Measurements from ENCODE around the gene SMAP2. TPM values are rescaled to one million over a fixed set of nuclear protein-coding genes. Genes with fewer than 3 reads are reported as not detected.
A peak's percentile ranks its signal among the peaks of the same experiment; 100 is the strongest.

Gene SMAP2
- total and polyA plus RNA-seq, 2 donors, result 55.2 to 251 TPM

DNA sequence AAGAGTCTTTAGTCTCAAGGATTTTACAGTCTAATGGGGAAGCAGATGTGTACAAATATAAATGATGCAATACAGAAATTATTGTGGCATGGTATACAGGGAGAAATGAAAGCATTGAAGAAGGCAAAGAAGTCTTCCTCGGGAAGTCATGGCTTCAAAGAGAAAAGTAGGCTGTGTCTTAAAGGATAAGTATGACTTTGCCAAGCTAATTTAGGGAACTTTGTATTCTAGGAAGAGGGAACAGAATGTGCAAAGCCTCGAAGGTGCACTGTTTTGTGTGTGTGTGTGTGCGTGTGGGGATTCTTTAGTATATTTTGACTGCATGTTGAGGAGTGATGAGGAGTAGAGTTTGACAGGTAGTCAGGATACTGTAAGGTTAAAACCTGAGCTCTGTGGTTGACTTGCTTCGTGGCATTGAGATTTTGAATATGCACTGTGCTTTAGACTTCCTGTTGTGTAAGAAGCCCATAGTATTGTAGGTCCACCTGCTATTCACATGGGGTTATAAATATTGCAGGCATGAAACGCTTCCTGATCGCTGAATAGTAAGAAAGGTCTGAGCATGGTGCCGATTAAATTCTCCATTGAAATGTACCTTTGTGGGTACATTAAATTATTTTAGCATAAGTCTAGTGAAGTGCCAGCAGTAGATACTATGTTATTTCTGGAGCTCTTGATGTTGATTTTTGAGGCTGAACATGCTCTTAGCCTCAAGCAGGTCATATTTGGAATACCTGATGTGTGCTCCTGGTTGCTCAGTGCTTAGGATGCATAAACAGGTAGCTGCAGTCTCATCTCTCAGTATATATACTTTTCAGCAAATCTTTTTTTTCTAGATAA lies 8.0 kb downstream of the SMAP2 start:
- peaks cover 49 to 61% of the 10 kb centered on the region in 2 donors for H3K4me1 ChIP-seq (ENCODE audit: control insufficient read depth in 2 of 2, insufficient read depth in 2 of 2, low read length in 2 of 2)
- peak overlapping the region in 1 of 2 donors; percentile 36 for H3K4me3 ChIP-seq (ENCODE audit: low read length in 2 of 2)
- WGBS, result 18% methylated on average over 7 of the region's 7 CpGs

DNA sequence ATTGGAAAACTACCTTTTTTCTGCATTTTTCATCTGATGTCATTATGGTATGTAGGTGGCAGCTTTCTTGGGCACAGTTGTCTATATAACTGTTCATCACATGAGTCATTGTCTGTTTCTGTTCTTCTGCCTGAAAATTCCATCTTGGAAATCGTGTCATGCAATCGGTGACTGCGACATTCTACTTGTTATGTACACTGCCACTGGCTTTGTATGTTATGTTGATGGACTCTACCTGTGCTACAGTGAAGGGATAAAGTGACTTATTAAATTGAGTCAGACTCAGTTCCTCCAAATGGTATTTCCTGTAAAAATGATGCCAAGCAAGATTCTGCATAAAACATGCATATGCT lies 8.6 kb downstream of the SMAP2 start:
- peaks cover 13 to 17% of the 10 kb centered on the region in 2 donors for H3K36me3 ChIP-seq (ENCODE audit: control insufficient read depth in 2 of 2, insufficient read depth in 2 of 2, low read length in 1 of 2)
- WGBS, result 96% methylated on average over 3 of the region's 3 CpGs
- peak overlapping the region in 1 of 2 donors; percentile 36 for H3K4me3 ChIP-seq (ENCODE audit: low read length in 2 of 2)
- DNase-seq (ENCODE audit: low read depth in 6 of 9, low spot score in 9 of 9), result no peak
- peaks cover 0 to 2% of the 10 kb centered on the region in 2 donors for H3K9me3 ChIP-seq (ENCODE audit: control insufficient read depth in 2 of 2, insufficient read depth in 1 of 2, low read length in 1 of 2)
- H3K27me3 ChIP-seq (ENCODE audit: control insufficient read depth in 2 of 2, insufficient read depth in 1 of 2, low read length in 1 of 2), result no peaks in the 10 kb centered on the region
- peak overlapping the region; percentile 82 to 95 for H3K27ac ChIP-seq (ENCODE audit: low read depth in 1 of 2, low read length in 1 of 2)
- peaks cover 48 to 67% of the 10 kb centered on the region in 2 donors for H3K4me1 ChIP-seq (ENCODE audit: control insufficient read depth in 2 of 2, insufficient read depth in 2 of 2, low read length in 2 of 2)

More for the DNA sequence above, 8.0 kb downstream of the SMAP2 start:
- peak overlapping the region; percentile 82 to 95 for H3K27ac ChIP-seq (ENCODE audit: low read depth in 1 of 2, low read length in 1 of 2)
- H3K27me3 ChIP-seq (ENCODE audit: control insufficient read depth in 2 of 2, insufficient read depth in 1 of 2, low read length in 1 of 2), result no peaks in the 10 kb centered on the region
- peaks cover 13 to 17% of the 10 kb centered on the region in 2 donors for H3K36me3 ChIP-seq (ENCODE audit: control insufficient read depth in 2 of 2, insufficient read depth in 2 of 2, low read length in 1 of 2)
- DNase-seq (ENCODE audit: low read depth in 6 of 9, low spot score in 9 of 9), result peak in 2 of 9 donors; percentile 45 to 81
- peaks cover 0 to 2% of the 10 kb centered on the region in 2 donors for H3K9me3 ChIP-seq (ENCODE audit: control insufficient read depth in 2 of 2, insufficient read depth in 1 of 2, low read length in 1 of 2)

DNA sequence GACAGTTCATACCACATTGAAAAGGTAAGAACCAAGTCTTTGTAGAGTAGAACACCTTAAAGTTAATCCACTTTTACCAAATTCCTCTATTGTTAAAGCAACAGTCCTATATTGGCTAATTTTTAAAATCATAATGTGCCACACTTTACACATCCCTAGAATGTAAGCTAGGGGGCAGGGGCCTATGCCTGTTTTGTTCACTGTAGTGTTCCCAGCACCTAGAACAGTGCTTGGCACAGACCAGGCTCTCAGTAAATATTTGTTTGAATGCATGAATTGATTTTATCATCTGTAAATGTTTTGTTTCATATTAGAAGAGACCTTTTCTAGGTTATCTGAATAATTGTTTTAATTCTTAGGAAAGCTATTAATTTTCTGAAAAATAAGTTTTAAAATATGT lies 9.1 kb downstream of the SMAP2 start:
- Histone ChIP-seq H3K27ac (ENCODE audit: low read depth in 1 of 2, low read length in 1 of 2) (peak overlapping the region; percentile 85 to 95), H3K4me3 (ENCODE audit: low read length in 2 of 2) (peak overlapping the region in 1 of 2 donors; percentile 36), H3K9me3 (ENCODE audit: control insufficient read depth in 2 of 2, insufficient read depth in 1 of 2, low read length in 1 of 2) (peaks cover 0 to 2% of the 10 kb centered on the region in 2 donors), H3K36me3 (ENCODE audit: control insufficient read depth in 2 of 2, insufficient read depth in 2 of 2, low read length in 1 of 2) (peaks cover 13 to 17% of the 10 kb centered on the region in 2 donors), H3K4me1 (ENCODE audit: control insufficient read depth in 2 of 2, insufficient read depth in 2 of 2, low read length in 2 of 2) (peaks cover 49 to 72% of the 10 kb centered on the region in 2 donors), H3K27me3 (ENCODE audit: control insufficient read depth in 2 of 2, insufficient read depth in 1 of 2, low read length in 1 of 2) (no peaks in the 10 kb centered on the region)
- DNase-seq (ENCODE audit: low read depth in 6 of 9, low spot score in 9 of 9), result no peak

DNA sequence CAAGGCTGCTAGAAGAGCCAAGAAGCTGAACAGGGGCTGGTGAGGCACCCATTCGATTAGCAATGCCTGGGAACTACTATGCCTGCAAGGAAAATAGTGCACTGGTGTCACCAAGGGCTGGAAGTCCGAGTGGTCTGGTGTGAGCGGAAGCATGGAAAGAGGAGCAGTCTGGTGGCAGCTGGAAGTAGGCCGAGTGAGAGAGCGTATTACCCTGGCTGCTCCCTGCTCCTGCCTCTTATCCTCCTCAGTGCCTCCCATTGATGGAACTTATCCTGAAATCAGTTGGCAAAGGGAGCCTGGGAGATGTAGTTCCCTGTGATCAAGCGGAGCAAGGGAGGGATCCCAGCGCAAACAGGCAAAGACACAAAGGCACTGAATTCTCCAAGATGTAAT lies 9.6 kb downstream of the SMAP2 start:
- DNase-seq (ENCODE audit: low read depth in 6 of 9, low spot score in 9 of 9), result no peak
- WGBS, result 97% methylated on average over 7 of the region's 7 CpGs

DNA sequence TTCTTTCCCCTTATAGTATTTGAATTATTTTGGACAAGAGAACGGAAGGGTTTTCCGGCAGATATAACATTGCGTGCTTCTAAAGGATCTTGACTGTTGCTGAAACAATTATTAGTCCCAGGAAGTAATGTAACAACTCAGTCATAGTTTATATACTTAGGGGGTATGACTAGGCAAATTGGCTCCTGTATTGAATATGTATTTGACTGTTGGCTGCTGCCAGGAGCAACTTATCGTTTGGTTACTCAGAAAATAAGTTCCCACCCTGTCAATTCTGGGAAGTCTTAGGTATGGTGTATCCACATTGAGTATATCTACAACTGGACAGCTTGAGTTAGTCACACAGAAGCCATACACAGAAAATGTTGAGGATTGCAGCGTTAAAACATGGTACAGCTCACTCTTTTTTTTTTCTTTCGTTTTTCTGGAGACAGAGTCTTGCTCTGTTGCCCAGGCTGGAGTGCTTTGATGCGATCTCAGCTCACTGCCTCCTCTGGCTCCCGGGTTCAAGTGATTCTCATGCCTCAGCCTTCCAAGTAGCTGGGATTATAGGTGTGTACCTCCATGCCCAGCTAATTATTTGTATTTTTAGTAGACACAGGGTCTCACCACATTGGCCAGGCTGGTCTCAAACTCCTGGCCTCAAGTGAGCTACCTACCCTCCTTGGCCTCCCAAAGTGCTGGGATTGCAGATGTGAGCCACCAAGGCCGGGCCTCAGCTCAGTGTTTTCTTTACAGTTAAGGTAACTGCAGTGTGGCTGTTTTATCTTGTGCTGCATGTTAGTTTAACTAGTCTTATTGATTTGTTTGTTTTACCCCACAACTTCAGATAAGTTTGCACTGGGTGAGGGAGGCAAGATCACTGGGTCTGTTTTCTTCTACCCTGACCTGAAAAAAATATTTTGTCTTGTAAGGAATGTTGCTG lies 10.2 kb downstream of the SMAP2 start:
- H3K27ac ChIP-seq (ENCODE audit: low read depth in 1 of 2, low read length in 1 of 2), result peak overlapping the region; percentile 95 to 100
- H3K9me3 ChIP-seq (ENCODE audit: control insufficient read depth in 2 of 2, insufficient read depth in 1 of 2, low read length in 1 of 2), result peaks cover 0 to 2% of the 10 kb centered on the region in 2 donors
- no peaks in the 10 kb centered on the region for H3K27me3 ChIP-seq (ENCODE audit: control insufficient read depth in 2 of 2, insufficient read depth in 1 of 2, low read length in 1 of 2)
- WGBS, result 76% methylated on average over 9 of the region's 9 CpGs
- peaks cover 57 to 84% of the 10 kb centered on the region in 2 donors for H3K4me1 ChIP-seq (ENCODE audit: control insufficient read depth in 2 of 2, insufficient read depth in 2 of 2, low read length in 2 of 2)
- DNase-seq (ENCODE audit: low read depth in 6 of 9, low spot score in 9 of 9), result peak in 1 of 9 donors; percentile 57
- H3K36me3 ChIP-seq (ENCODE audit: control insufficient read depth in 2 of 2, insufficient read depth in 2 of 2, low read length in 1 of 2), result peaks cover 12 to 13% of the 10 kb centered on the region in 2 donors
- H3K4me3 ChIP-seq (ENCODE audit: low read length in 2 of 2), result peak overlapping the region in 1 of 2 donors; percentile 49

More for the DNA sequence above, 9.6 kb downstream of the SMAP2 start:
- H3K27me3 ChIP-seq (ENCODE audit: control insufficient read depth in 2 of 2, insufficient read depth in 1 of 2, low read length in 1 of 2), result no peaks in the 10 kb centered on the region
- H3K9me3 ChIP-seq (ENCODE audit: control insufficient read depth in 2 of 2, insufficient read depth in 1 of 2, low read length in 1 of 2), result peaks cover 0 to 2% of the 10 kb centered on the region in 2 donors
- peak overlapping the region; percentile 85 to 95 for H3K27ac ChIP-seq (ENCODE audit: low read depth in 1 of 2, low read length in 1 of 2)
- peaks cover 54 to 77% of the 10 kb centered on the region in 2 donors for H3K4me1 ChIP-seq (ENCODE audit: control insufficient read depth in 2 of 2, insufficient read depth in 2 of 2, low read length in 2 of 2)
- peak overlapping the region in 1 of 2 donors; percentile 36 for H3K4me3 ChIP-seq (ENCODE audit: low read length in 2 of 2)
- H3K36me3 ChIP-seq (ENCODE audit: control insufficient read depth in 2 of 2, insufficient read depth in 2 of 2, low read length in 1 of 2), result peaks cover 13 to 17% of the 10 kb centered on the region in 2 donors

GRCh38 chr1:40384413-40384762 lies 10.9 kb downstream of the SMAP2 start:
- DNase-seq (ENCODE audit: low read depth in 6 of 9, low spot score in 9 of 9), result peak in 1 of 9 donors; percentile 72

DNA sequence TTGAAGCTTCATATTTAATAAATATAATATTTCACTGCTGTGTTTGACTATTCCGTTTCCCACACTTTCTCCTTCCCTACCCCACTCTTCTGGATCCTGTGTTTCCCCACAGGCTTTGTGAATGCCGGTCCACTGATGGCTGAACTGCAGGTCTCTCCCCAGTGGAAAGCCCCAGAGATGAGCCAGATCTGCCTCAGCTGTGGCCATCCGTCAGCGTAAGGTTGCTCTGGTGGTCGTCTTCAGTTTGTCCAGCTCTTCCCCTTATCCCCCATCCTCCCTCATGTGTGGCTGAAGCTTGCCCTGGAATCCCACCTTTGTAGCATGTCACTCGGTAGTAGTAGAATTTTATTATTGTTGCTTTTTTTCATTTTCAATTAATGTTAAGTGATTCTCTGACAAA lies 11.4 kb downstream of the SMAP2 start:
- Histone ChIP-seq H3K4me1 (ENCODE audit: control insufficient read depth in 2 of 2, insufficient read depth in 2 of 2, low read length in 2 of 2) (peaks cover 63 to 90% of the 10 kb centered on the region in 2 donors), H3K27ac (ENCODE audit: low read depth in 1 of 2, low read length in 1 of 2) (peak overlapping the region; percentile 95 to 100), H3K4me3 (ENCODE audit: low read length in 2 of 2) (peak overlapping the region in 1 of 2 donors; percentile 49), H3K36me3 (ENCODE audit: control insufficient read depth in 2 of 2, insufficient read depth in 2 of 2, low read length in 1 of 2) (peaks cover 13 to 16% of the 10 kb centered on the region in 2 donors), H3K27me3 (ENCODE audit: control insufficient read depth in 2 of 2, insufficient read depth in 1 of 2, low read length in 1 of 2) (no peaks in the 10 kb centered on the region), H3K9me3 (ENCODE audit: control insufficient read depth in 2 of 2, insufficient read depth in 1 of 2, low read length in 1 of 2) (peaks cover 0 to 2% of the 10 kb centered on the region in 2 donors)
- 85% methylated on average over 6 of the region's 6 CpGs for WGBS
- no peak for DNase-seq (ENCODE audit: low read depth in 6 of 9, low spot score in 9 of 9)

More at GRCh38 chr1:40384413-40384762, 10.9 kb downstream of the SMAP2 start:
- peak overlapping the region; percentile 95 to 100 for H3K27ac ChIP-seq (ENCODE audit: low read depth in 1 of 2, low read length in 1 of 2)
- peaks cover 63 to 89% of the 10 kb centered on the region in 2 donors for H3K4me1 ChIP-seq (ENCODE audit: control insufficient read depth in 2 of 2, insufficient read depth in 2 of 2, low read length in 2 of 2)
- WGBS, result 18% methylated on average over 2 of the region's 2 CpGs
- H3K4me3 ChIP-seq (ENCODE audit: low read length in 2 of 2), result peak overlapping the region; percentile 8 to 49
- H3K9me3 ChIP-seq (ENCODE audit: control insufficient read depth in 2 of 2, insufficient read depth in 1 of 2, low read length in 1 of 2), result peaks cover 0 to 2% of the 10 kb centered on the region in 2 donors
- H3K27me3 ChIP-seq (ENCODE audit: control insufficient read depth in 2 of 2, insufficient read depth in 1 of 2, low read length in 1 of 2), result no peaks in the 10 kb centered on the region
- H3K36me3 ChIP-seq (ENCODE audit: control insufficient read depth in 2 of 2, insufficient read depth in 2 of 2, low read length in 1 of 2), result peaks cover 13 to 16% of the 10 kb centered on the region in 2 donors

- WGBS, result 5% methylated on average over 6 of the region's 6 CpGs
- Histone ChIP-seq H3K4me1 (ENCODE audit: control insufficient read depth in 2 of 2, insufficient read depth in 2 of 2, low read length in 2 of 2) (peaks cover 67 to 94% of the 10 kb centered on the region in 2 donors), H3K9me3 (ENCODE audit: control insufficient read depth in 2 of 2, insufficient read depth in 1 of 2, low read length in 1 of 2) (peaks cover 0 to 2% of the 10 kb centered on the region in 2 donors), H3K27ac (ENCODE audit: low read depth in 1 of 2, low read length in 1 of 2) (peak overlapping the region; percentile 95 to 100), H3K27me3 (ENCODE audit: control insufficient read depth in 2 of 2, insufficient read depth in 1 of 2, low read length in 1 of 2) (no peaks in the 10 kb centered on the region), H3K36me3 (ENCODE audit: control insufficient read depth in 2 of 2, insufficient read depth in 2 of 2, low read length in 1 of 2) (peaks cover 13 to 16% of the 10 kb centered on the region in 2 donors), H3K4me3 (ENCODE audit: low read length in 2 of 2) (peak overlapping the region; percentile 17 to 49)
- peak in 6 of 9 donors; percentile 58 to 93 (median 76) for DNase-seq (ENCODE audit: low read depth in 6 of 9, low spot score in 9 of 9)
These were observed 12.2 kb downstream of the SMAP2 start for GRCh38 chr1:40385437-40386358.

Measured in thymus (tissue), 11 donors.